CD4-positive, alpha-beta memory T cell (primary cell): ENCODE data around the gene CD200. TPM values are rescaled to one million over a fixed set of nuclear protein-coding genes. Genes with fewer than 3 reads are reported as not detected.

Experiments used
- CTCF ChIA-PET: fragments of 350-600 bp; sonication (Branson Sonifier 250); formaldehyde crosslinking; loops from one replicate; lab custom pipeline; 2021; ENCODE audit warnings: inconsistent platforms; ENCODE audit not compliant: partially characterized antibody; lab: Charles Lee
- POLR2A ChIA-PET: fragments of 350-600 bp; sonication (Branson Sonifier 250); formaldehyde crosslinking; loops from one replicate; lab custom pipeline; 2021; ENCODE audit not compliant: partially characterized antibody; lab: Charles Lee
- DNase-seq, 5 donors: peaks; one replicate each; pipeline versions ENCODE4 v3.0.0 to v3.0.0-alpha.2; 2020 to 2022; ENCODE audit warnings: mixed read lengths in 1 of 5
- H3K27ac ChIP-seq: one replicate; pipeline ENCODE4 v1.7.0; 2013; ENCODE audit warnings: low read depth, low read length
- H3K27me3 ChIP-seq: 2 replicates; pipeline ENCODE4 v1.7.0; 2013; ENCODE audit warnings: mild to moderate bottlenecking, low read length, moderate library complexity; ENCODE audit not compliant: insufficient read depth
- H3K36me3 ChIP-seq: 2 replicates; pipeline ENCODE4 v1.7.0; 2013; ENCODE audit warnings: mild to moderate bottlenecking, low read length, moderate library complexity; ENCODE audit not compliant: insufficient read depth
- H3K4me1 ChIP-seq: 2 replicates; pipeline ENCODE4 v1.7.0; 2013; ENCODE audit warnings: mild to moderate bottlenecking, low read length, moderate library complexity; ENCODE audit not compliant: insufficient read depth
- H3K4me3 ChIP-seq, 2 donors: one replicate each; pipeline ENCODE4 v1.7.0; 2013; ENCODE audit warnings: low read length in 2 of 2, mild to moderate bottlenecking in 1 of 2
- H3K9me3 ChIP-seq, 2 donors: one replicate each; pipeline ENCODE4 v1.7.0; 2013; ENCODE audit warnings: low read length in 2 of 2, control low read depth in 1 of 2; ENCODE audit not compliant: control insufficient read depth in 1 of 2
- H3K27ac Mint-ChIP-seq, 7 donors: one replicate each; pipeline ENCODE4 v1.8.0; 2020 to 2021; ENCODE audit warnings: mixed read lengths in 7 of 7, mild to moderate bottlenecking in 6 of 7, inconsistent platforms in 3 of 7, moderate library complexity in 3 of 7
- H3K27me3 Mint-ChIP-seq, 2 donors: one replicate each; pipeline ENCODE4 v1.8.0; 2020 to 2021; ENCODE audit warnings: mixed read lengths in 2 of 2
- H3K36me3 Mint-ChIP-seq, 2 donors: one replicate each; pipeline ENCODE4 v1.8.0; 2020 to 2021; ENCODE audit warnings: mixed read lengths in 2 of 2, inconsistent platforms in 1 of 2, mild to moderate bottlenecking in 1 of 2
- H3K4me1 Mint-ChIP-seq, 4 donors: one replicate each; pipeline ENCODE4 v1.8.0; 2020 to 2021; ENCODE audit warnings: mixed read lengths in 4 of 4, mild to moderate bottlenecking in 1 of 4
- H3K4me3 Mint-ChIP-seq, 8 donors: one replicate each; pipeline ENCODE4 v1.8.0; 2020 to 2021; ENCODE audit warnings: mixed read lengths in 8 of 8, mild to moderate bottlenecking in 7 of 8, moderate library complexity in 6 of 8, inconsistent platforms in 3 of 8
- H3K9me3 Mint-ChIP-seq, 8 donors: one replicate each; pipeline ENCODE4 v1.8.0; 2020 to 2021; ENCODE audit warnings: mixed read lengths in 8 of 8, mild to moderate bottlenecking in 5 of 8, inconsistent platforms in 3 of 8, moderate library complexity in 1 of 8
- intact Hi-C: fragments of 100-400 bp; cut with micrococcal nuclease; formaldehyde crosslinking; loops from one replicate; pipeline ENCODE4 v1.15.1; 2023
- polyA plus RNA-seq, 2 donors: library from polyadenylated mRNA; unstranded; fragments of 300-500 nt; fragmentation: Illumina TruSeq; gene quantifications; one replicate each; pipeline ENCODE4 v1.2.3, GENCODE V29; 2021
- total RNA-seq, 2 experiments: library from RNA; stranded (reverse); gene quantifications; one replicate each; pipeline ENCODE4 v1.2.3, GENCODE V29; 2021

The CD200 gene
- total and polyA plus RNA-seq, 4 experiments from 2014 or later, result 0.93 to 1.8 (median 1.1) TPM

GRCh38 chr3:112339134-112339533 lies 6.2 kb downstream of the CD200 start:
- no peak overlapping the region for H3K4me3 Mint-ChIP-seq
- CTCF ChIA-PET, result interaction anchor here (1.2 kb wide), 1 partner anchor 161 kb away, joined by 3 read pairs; no protein-coding TSS in a partner anchor
- intact Hi-C loops, result no loop called here
- no peaks in the 10 kb centered on the region for H3K27me3 ChIP-seq
- POLR2A ChIA-PET, result no interaction called here
- H3K9me3 ChIP-seq, result no peaks in the 10 kb centered on the region
- no peaks in the 10 kb centered on the region for H3K27me3 Mint-ChIP-seq
- no peak overlapping the region for H3K27ac ChIP-seq
- DNase-seq, result no peak
- H3K36me3 ChIP-seq, result no peaks in the 10 kb centered on the region
- peaks cover 7 to 45% (median 30%) of the 10 kb centered on the region in 4 donors for H3K4me1 Mint-ChIP-seq
- peak overlapping the region in 2 of 7 donors; percentile 52 to 68 for H3K27ac Mint-ChIP-seq
- peaks cover 0 to 8% (median 3%) of the 10 kb centered on the region in 8 donors for H3K9me3 Mint-ChIP-seq
- H3K4me3 ChIP-seq, result no peak overlapping the region
- peaks cover 17% of the 10 kb centered on the region for H3K4me1 ChIP-seq
- peaks cover 2% of the 10 kb centered on the region in 2 donors for H3K36me3 Mint-ChIP-seq

GRCh38 chr3:112339609-112340008 lies 6.7 kb downstream of the CD200 start:
- H3K4me1 ChIP-seq, result peaks cover 13% of the 10 kb centered on the region
- Mint-ChIP-seq H3K4me1 (peaks cover 7 to 40% (median 26%) of the 10 kb centered on the region in 4 donors), H3K9me3 (peaks cover 0 to 12% (median 3%) of the 10 kb centered on the region in 8 donors), H3K36me3 (peaks cover 2% of the 10 kb centered on the region in 2 donors), H3K4me3 (no peak overlapping the region), H3K27ac (peak overlapping the region in 2 of 7 donors; percentile 21 to 68), H3K27me3 (no peaks in the 10 kb centered on the region)
- H3K4me3 ChIP-seq, result no peak overlapping the region
- CTCF ChIA-PET, result no interaction called here
- intact Hi-C loops, result no loop called here
- DNase-seq, result no peak
- no peaks in the 10 kb centered on the region for H3K27me3 ChIP-seq
- no peaks in the 10 kb centered on the region for H3K36me3 ChIP-seq
- H3K27ac ChIP-seq, result no peak overlapping the region
- POLR2A ChIA-PET, result no interaction called here
- H3K9me3 ChIP-seq, result no peaks in the 10 kb centered on the region

- Histone ChIP-seq H3K27ac (no peak overlapping the region), H3K4me3 (no peak overlapping the region), H3K4me1 (peaks cover 3% of the 10 kb centered on the region), H3K27me3 (no peaks in the 10 kb centered on the region), H3K9me3 (no peaks in the 10 kb centered on the region), H3K36me3 (no peaks in the 10 kb centered on the region)
- Mint-ChIP-seq H3K4me3 (no peak overlapping the region), H3K27me3 (no peaks in the 10 kb centered on the region), H3K4me1 (peaks cover 0 to 27% (median 18%) of the 10 kb centered on the region in 4 donors), H3K9me3 (peaks cover 0 to 12% (median 3%) of the 10 kb centered on the region in 8 donors), H3K27ac (peak overlapping the region in 1 of 7 donors; percentile 50), H3K36me3 (peaks cover 2 to 5% of the 10 kb centered on the region in 2 donors)
- intact Hi-C loops, result no loop called here
- no peak for DNase-seq
- ChIA-PET POLR2A (no interaction called here), CTCF (no interaction called here)
These were observed 8.4 kb downstream of the CD200 start for GRCh38 chr3:112341386-112341785.

- Mint-ChIP-seq H3K36me3 (peaks cover 6 to 7% of the 10 kb centered on the region in 2 donors), H3K4me1 (peaks cover 0 to 10% (median 9%) of the 10 kb centered on the region in 4 donors), H3K27ac (no peak overlapping the region), H3K27me3 (no peaks in the 10 kb centered on the region), H3K9me3 (peaks cover 0 to 12% (median 3%) of the 10 kb centered on the region in 8 donors), H3K4me3 (no peak overlapping the region)
- CTCF ChIA-PET, result no interaction called here
- H3K27ac ChIP-seq, result no peak overlapping the region
- H3K4me3 ChIP-seq, result no peak overlapping the region
- H3K27me3 ChIP-seq, result no peaks in the 10 kb centered on the region
- no peaks in the 10 kb centered on the region for H3K9me3 ChIP-seq
- no peaks in the 10 kb centered on the region for H3K4me1 ChIP-seq
- DNase-seq, result no peak
- intact Hi-C loops, result no loop called here
- POLR2A ChIA-PET, result no interaction called here
- no peaks in the 10 kb centered on the region for H3K36me3 ChIP-seq
These were observed 12.7 kb downstream of the CD200 start for GRCh38 chr3:112345681-112346080.

GRCh38 chr3:112346491-112347122 lies 13.7 kb downstream of the CD200 start:
- Mint-ChIP-seq H3K27ac (no peak overlapping the region), H3K36me3 (peaks cover 6 to 7% of the 10 kb centered on the region in 2 donors), H3K4me1 (peaks cover 0 to 5% (median 4%) of the 10 kb centered on the region in 4 donors), H3K4me3 (no peak overlapping the region), H3K27me3 (no peaks in the 10 kb centered on the region), H3K9me3 (peaks cover 0 to 12% (median 3%) of the 10 kb centered on the region in 8 donors)
- no peak overlapping the region for H3K4me3 ChIP-seq
- H3K4me1 ChIP-seq, result no peaks in the 10 kb centered on the region
- ChIA-PET POLR2A (no interaction called here), CTCF (interaction anchor here (0.9 to 1.2 kb wide), 2 partner anchors 8 to 13 kb away, joined by 4 to 5 read pairs; no protein-coding TSS in a partner anchor)
- no peaks in the 10 kb centered on the region for H3K36me3 ChIP-seq
- no peak overlapping the region for H3K27ac ChIP-seq
- DNase-seq, result no peak
- no peaks in the 10 kb centered on the region for H3K27me3 ChIP-seq
- H3K9me3 ChIP-seq, result no peaks in the 10 kb centered on the region
- intact Hi-C loops, result no loop called here

- ChIA-PET CTCF (interaction anchor here (1.1 kb wide), 1 partner anchor 15 kb away, joined by 3 read pairs; no protein-coding TSS in a partner anchor), POLR2A (no interaction called here)
- no peaks in the 10 kb centered on the region for H3K4me1 ChIP-seq
- H3K27ac Mint-ChIP-seq, result no peak overlapping the region
- DNase-seq, result no peak
- no peaks in the 10 kb centered on the region for H3K9me3 ChIP-seq
- H3K4me1 Mint-ChIP-seq, result peaks cover 0 to 5% (median 0%) of the 10 kb centered on the region in 4 donors
- no peaks in the 10 kb centered on the region for H3K27me3 Mint-ChIP-seq
- H3K27me3 ChIP-seq, result no peaks in the 10 kb centered on the region
- no peak overlapping the region for H3K27ac ChIP-seq
- H3K9me3 Mint-ChIP-seq, result peaks cover 0 to 5% (median 0%) of the 10 kb centered on the region in 8 donors
- no peak overlapping the region for H3K4me3 Mint-ChIP-seq
- intact Hi-C loops, result no loop called here
- H3K36me3 ChIP-seq, result no peaks in the 10 kb centered on the region
- H3K4me3 ChIP-seq, result no peak overlapping the region
- peaks cover 3 to 4% of the 10 kb centered on the region in 2 donors for H3K36me3 Mint-ChIP-seq
These were observed 16.0 kb downstream of the CD200 start for GRCh38 chr3:112348943-112349342.

- intact Hi-C loops, result no loop called here
- no peak overlapping the region for H3K27ac ChIP-seq
- H3K9me3 ChIP-seq, result no peaks in the 10 kb centered on the region
- H3K27ac Mint-ChIP-seq, result no peak overlapping the region
- H3K36me3 Mint-ChIP-seq, result peaks cover 3 to 4% of the 10 kb centered on the region in 2 donors
- peaks cover 0 to 2% (median 0%) of the 10 kb centered on the region in 8 donors for H3K9me3 Mint-ChIP-seq
- H3K4me1 ChIP-seq, result no peaks in the 10 kb centered on the region
- no peaks in the 10 kb centered on the region for H3K27me3 ChIP-seq
- H3K36me3 ChIP-seq, result no peaks in the 10 kb centered on the region
- H3K4me3 Mint-ChIP-seq, result no peak overlapping the region
- H3K4me3 ChIP-seq, result no peak overlapping the region
- no peaks in the 10 kb centered on the region for H3K27me3 Mint-ChIP-seq
- DNase-seq, result no peak
- CTCF ChIA-PET, result interaction anchor here (1.6 kb wide), 1 partner anchor 16 kb away, joined by 4 read pairs; no protein-coding TSS in a partner anchor
- POLR2A ChIA-PET, result no interaction called here
- peaks cover 0 to 5% (median 0%) of the 10 kb centered on the region in 4 donors for H3K4me1 Mint-ChIP-seq
These were observed 16.6 kb downstream of the CD200 start for GRCh38 chr3:112349557-112349956.
